Measurements from ENCODE around the gene B3GAT2.

Gene B3GAT2

GRCh38 chr6:70894001-70894400, 62.9 kb downstream of the B3GAT2 start:
- DNase-seq (ENCODE audit: low spot score) = no peak

- no peak for DNase-seq (ENCODE audit: low spot score)
These were observed 67.6 kb downstream of the B3GAT2 start for GRCh38 chr6:70889270-70889669.

- DNase-seq (ENCODE audit: low spot score) = no peak
These were observed 70.2 kb downstream of the B3GAT2 start for GRCh38 chr6:70886661-70887060.

- no peak for DNase-seq (ENCODE audit: low spot score)
These were observed 70.8 kb downstream of the B3GAT2 start for GRCh38 chr6:70886071-70886470.

- DNase-seq (ENCODE audit: low spot score) = peak; percentile 32
These were observed 72.5 kb downstream of the B3GAT2 start for GRCh38 chr6:70884074-70884983.

- DNase-seq (ENCODE audit: low spot score) = no peak
These were observed 77.4 kb downstream of the B3GAT2 start for GRCh38 chr6:70879496-70879895.

- no peak for DNase-seq (ENCODE audit: low spot score)
These were observed 82.5 kb downstream of the B3GAT2 start for GRCh38 chr6:70874181-70874913.

GRCh38 chr6:70872469-70872868, 84.4 kb downstream of the B3GAT2 start:
- no peak for DNase-seq (ENCODE audit: low spot score)

GRCh38 chr6:70864401-70864800, 92.5 kb downstream of the B3GAT2 start:
- no peak for DNase-seq (ENCODE audit: low spot score)

GRCh38 chr6:70863343-70863742, 93.5 kb downstream of the B3GAT2 start:
- no peak for DNase-seq (ENCODE audit: low spot score)

GRCh38 chr6:70860920-70861319, 95.9 kb downstream of the B3GAT2 start:
- no peak for DNase-seq (ENCODE audit: low spot score)

- no peak for DNase-seq (ENCODE audit: low spot score)
These were observed 96.8 kb downstream of the B3GAT2 start for GRCh38 chr6:70860045-70860444.

GRCh38 chr6:70857387-70858077, 99.3 kb downstream of the B3GAT2 start:
- DNase-seq (ENCODE audit: low spot score) = no peak

GRCh38 chr6:70852667-70853246, 104.1 kb downstream of the B3GAT2 start:
- DNase-seq (ENCODE audit: low spot score) = no peak

- DNase-seq (ENCODE audit: low spot score) = no peak
These were observed 107.4 kb downstream of the B3GAT2 start for GRCh38 chr6:70849348-70850069.

- DNase-seq (ENCODE audit: low spot score) = no peak
These were observed 109.5 kb downstream of the B3GAT2 start for GRCh38 chr6:70847106-70848084.

- no peak for DNase-seq (ENCODE audit: low spot score)
These were observed 110.5 kb downstream of the B3GAT2 start for GRCh38 chr6:70846207-70846835.

- DNase-seq (ENCODE audit: low spot score) = no peak
These were observed 112.6 kb downstream of the B3GAT2 start for GRCh38 chr6:70844301-70844700.

GRCh38 chr6:70843328-70843918, 113.4 kb downstream of the B3GAT2 start:
- no peak for DNase-seq (ENCODE audit: low spot score)
